KG1 (cell line): ENCODE data around the gene ZBTB25.
"Not testable (repeated sequence)": the region's sequence is repeated elsewhere in the genome, so short reads cannot be mapped to it uniquely, and the experiment has no call there.

Source experiments
- DNase-seq: peaks from one replicate; lab custom pipeline; 2025; lab: John Stamatoyannopoulos, UW

ZBTB25 gene, protein sequence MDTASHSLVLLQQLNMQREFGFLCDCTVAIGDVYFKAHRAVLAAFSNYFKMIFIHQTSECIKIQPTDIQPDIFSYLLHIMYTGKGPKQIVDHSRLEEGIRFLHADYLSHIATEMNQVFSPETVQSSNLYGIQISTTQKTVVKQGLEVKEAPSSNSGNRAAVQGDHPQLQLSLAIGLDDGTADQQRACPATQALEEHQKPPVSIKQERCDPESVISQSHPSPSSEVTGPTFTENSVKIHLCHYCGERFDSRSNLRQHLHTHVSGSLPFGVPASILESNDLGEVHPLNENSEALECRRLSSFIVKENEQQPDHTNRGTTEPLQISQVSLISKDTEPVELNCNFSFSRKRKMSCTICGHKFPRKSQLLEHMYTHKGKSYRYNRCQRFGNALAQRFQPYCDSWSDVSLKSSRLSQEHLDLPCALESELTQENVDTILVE

DNA sequence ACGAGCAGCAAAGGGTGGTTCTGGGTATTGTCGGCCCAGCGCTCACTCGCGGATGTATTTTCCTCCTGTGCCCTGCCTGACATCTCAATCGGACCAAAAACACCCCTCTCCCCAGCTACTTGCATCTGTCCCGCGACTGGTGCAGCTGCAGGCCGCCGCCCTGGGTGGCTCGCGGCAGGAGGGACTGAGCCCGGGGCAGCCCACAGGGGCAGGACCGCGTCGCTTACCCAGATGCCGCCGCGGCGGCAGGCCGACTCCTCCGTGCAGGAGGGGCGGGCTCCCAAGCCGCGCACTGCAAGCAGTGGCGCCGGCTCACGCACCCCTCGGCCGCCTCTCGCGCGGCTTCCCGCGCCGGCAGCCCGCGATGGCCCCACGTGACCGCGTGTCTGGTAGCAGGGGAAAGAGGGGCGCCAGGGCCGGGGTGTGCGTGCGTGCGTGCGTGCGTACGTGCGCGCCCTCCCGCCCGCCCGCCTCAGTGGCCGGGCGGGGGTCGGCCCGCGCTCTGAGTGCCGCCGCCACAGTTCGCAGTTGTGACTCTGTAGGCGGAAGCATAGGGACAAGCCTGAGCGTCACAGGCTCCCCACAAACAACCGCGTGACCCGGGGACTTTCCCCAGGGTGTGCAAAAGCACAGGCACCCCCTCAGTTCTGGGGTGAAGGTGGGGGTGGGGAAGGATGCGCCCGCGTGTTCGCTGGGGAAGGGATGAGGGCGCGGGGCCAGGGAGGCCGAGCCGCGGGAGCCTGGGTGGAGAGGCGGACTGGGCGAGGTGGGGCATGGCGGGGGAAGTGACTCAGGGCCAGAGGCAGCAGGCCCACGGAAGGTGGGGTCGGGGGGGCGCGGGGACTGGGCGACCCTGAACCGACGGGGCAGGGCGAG, at the start of gene ZBTB25:
Gene ZBTB25, minus strand, starts transcription at position 405 of the 876 bp plus-strand sequence. CDS start 13,305 bp downstream, outside the sequence.
- DNase-seq: peak; percentile 83

DNA sequence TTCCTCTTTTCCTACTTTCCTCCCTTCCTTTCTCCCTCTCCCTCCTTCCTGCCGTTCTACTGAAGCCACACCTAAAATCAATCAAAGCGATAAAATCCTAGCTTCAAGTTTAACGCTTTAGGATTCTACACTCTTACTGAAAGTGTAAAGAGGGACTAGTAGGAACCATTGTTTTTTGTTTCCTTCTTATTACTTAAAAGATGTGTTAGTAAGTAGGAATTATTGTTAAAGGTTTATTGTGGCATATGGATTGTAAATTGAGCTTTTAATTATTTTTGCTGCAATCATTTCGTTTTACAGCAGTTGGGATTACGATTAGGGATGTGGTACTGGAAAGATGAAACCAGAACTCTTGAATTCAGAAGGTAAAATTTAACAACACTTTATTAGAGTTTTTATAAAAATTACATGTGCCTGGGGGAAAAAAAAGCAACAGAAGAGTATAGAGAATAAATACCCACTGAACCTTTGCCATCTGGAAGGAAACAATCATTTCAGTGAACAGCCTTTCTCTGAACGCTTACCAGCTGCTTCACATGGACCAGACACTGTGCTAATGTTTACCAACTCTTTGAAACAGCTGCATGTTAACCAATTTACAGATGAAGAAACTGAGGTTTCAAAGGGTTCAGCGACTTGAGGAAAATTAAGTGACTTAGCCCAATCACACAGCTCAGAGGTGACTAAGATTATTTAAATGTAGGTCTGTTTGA, 47.1 kb upstream of the ZBTB25 start:
- no peak for DNase-seq

DNA sequence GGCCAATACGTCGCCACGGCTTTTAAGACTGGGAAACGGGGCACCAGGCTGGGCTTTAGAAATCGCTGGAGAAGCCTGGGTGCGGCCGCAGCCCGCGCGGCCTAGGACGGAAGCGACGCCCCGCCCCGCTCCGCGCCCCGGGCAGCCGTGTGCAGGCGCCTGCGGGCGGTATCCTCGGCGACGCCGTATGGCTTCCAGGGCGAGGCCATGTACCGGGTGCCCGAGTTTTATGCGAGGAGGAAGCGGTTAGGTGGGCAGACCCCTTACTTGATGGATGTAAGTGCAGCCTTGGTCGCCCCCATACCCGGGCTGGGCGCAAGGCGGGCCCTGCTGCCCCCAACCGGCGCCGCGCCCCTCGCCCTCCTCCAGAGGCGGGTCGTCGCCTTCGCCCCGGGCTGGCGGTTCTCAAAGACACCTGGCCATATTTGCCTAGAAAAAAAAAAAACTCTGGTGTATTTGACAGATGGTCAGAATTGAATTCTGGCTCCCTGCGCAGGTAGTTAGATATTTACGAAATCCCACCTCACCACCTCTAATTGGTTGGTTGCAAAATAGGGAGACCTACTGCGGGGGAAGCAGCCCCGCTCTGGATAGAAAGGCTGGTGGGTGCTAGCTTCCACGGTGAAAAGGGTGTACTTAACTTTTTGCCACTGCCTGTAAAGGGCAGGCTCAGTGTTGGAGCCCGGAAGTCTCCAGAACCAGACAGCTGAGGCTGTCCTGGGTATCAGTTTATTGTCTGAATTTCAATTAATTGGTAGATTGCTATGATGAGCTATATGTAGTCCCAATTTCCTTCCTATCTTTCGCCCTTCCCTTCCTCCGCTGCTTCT, 46.4 kb upstream of the ZBTB25 start, which contains the start of gene PPP1R36:
Gene PPP1R36, plus strand, starts transcription at position 171 of the 830 bp plus-strand sequence. Its CDS starts 37 bp downstream, at position 208.
- no peak for DNase-seq

DNA sequence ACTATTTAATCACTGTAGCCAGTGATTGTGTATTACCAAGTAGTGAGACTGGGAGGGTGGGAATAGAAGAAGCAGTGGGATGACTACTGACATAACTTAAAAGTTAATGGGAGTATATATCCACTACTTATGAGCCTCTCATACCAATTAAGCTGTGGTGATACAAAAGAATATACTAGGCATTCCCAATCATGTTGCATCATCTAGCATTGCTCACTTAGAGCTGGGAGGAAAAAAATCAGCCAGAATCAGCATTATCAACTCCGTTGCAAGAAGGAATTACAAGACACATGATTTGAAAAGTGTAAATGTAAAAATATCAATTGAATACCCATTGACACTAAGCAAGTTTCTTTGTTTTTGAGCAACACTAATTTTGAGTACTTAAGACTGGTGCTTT, 45.4 kb upstream of the ZBTB25 start:
- no peak for DNase-seq

DNA sequence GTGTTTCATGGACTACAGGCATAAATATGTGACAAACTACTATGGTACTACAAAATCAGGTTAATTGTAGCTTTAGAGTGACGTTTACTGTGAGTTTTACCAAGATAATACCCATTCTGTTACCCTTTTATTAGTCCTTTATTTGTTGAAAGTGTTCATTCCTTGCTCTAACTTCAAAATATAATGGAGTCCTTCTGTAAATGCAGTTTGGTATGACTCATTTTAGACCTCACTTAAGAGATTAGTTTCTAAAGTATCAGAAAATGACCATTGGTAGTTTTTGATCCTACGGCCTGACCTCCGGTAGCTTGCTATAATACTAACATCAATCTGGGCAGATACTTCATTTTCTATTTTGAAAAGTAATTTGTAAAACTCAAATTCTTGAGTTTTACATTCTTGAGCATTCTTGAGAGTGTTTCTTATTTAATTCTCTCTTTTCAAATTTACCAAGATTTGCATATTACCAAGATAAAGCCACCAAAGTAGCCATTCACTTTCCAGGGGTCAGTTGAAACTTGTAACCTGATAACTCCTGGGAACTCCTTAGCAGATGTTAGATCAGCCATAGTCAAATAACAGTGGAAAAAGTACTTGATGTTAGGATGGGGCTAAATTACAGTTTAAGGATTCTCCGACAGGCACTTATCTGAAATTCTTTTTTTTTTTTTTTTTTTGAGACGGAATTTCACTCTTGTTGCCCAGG, 41.1 kb upstream of the ZBTB25 start:
- no peak for DNase-seq

DNA sequence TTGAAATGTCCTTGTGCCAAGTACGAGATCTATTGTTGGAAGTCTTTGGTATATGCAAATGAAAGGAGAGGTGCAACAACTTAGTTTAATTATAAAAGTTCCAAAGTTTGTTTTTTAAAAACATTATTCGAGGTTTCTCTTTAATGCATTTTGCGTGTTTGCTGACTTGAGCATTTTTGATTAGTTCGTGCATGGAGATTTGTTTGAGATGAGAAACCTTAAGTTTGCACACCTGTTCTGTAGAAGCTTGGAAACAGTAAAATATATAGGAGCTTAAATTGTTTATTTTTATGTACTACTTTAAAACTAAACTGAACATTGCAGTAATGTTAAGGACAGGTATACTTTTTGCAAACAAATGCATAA, 39.2 kb upstream of the ZBTB25 start:
- no peak for DNase-seq

DNA sequence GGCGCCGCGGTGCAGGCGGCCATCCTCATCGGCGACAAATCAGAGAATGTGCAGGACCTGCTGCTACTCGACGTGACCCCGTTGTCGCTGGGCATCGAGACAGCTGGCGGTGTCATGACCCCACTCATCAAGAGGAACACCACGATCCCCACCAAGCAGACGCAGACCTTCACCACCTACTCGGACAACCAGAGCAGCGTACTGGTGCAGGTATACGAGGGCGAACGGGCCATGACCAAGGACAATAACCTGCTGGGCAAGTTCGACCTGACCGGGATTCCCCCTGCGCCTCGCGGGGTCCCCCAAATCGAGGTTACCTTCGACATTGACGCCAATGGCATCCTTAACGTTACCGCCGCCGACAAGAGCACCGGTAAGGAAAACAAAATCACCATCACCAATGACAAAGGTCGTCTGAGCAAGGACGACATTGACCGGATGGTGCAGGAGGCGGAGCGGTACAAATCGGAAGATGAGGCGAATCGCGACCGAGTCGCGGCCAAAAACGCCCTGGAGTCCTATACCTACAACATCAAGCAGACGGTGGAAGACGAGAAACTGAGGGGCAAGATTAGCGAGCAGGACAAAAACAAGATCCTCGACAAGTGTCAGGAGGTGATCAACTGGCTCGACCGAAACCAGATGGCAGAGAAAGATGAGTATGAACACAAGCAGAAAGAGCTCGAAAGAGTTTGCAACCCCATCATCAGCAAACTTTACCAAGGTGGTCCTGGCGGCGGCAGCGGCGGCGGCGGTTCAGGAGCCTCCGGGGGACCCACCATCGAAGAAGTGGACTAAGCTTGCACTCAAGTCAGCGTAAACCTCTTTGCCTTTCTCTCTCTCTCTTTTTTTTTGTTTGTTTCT, 38.6 kb upstream of the ZBTB25 start:
- no peak for DNase-seq

DNA sequence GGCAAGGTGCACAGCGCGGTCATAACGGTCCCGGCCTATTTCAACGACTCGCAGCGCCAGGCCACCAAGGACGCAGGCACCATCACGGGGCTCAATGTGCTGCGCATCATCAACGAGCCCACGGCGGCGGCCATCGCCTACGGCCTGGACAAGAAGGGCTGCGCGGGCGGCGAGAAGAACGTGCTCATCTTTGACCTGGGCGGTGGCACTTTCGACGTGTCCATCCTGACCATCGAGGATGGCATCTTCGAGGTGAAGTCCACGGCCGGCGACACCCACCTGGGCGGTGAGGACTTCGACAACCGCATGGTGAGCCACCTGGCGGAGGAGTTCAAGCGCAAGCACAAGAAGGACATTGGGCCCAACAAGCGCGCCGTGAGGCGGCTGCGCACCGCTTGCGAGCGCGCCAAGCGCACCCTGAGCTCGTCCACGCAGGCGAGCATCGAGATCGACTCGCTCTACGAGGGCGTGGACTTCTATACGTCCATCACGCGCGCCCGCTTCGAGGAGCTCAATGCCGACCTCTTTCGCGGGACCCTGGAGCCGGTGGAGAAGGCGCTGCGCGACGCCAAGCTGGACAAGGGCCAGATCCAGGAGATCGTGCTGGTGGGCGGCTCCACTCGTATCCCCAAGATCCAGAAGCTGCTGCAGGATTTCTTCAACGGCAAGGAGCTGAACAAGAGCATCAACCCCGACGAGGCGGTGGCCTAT, 37.8 kb upstream of the ZBTB25 start:
- no peak for DNase-seq

DNA sequence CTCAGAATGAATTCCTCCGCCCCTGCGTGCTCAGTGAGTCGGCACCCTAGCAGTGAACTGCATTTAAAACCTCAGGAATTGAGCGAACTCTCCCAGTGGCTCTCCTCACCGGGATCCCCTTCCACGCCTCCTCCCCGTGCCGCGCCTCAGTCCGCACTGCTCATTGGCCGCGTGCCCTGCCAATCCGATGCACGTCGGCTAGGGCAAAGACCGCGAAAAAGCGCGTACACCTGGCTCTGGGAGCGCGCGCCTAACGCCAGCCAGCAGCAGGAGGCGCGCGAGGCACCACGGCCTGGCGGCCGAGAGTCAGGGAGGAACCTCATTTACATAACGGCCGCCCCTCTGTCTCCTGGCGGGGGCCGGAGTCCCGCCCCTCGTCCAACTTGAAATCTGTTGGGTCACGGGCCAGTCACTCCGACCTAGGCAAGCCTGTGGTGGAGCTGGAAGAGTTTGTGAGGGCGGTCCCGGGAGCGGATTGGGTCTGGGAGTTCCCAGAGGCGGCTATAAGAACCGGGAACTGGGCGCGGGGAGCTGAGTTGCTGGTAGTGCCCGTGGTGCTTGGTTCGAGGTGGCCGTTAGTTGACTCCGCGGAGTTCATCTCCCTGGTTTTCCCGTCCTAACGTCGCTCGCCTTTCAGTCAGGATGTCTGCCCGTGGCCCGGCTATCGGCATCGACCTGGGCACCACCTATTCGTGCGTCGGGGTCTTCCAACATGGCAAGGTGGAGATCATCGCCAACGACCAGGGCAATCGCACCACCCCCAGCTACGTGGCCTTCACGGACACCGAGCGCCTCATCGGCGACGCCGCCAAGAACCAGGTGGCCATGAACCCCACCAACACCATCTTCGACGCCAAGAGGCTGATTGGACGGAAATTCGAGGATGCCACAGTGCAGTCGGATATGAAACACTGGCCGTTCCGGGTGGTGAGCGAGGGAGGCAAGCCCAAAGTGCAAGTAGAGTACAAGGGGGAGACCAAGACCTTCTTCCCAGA, 36.9 kb upstream of the ZBTB25 start, which contains the start of gene HSPA2:
Gene HSPA2, plus strand, starts transcription at position 534 of the 995 bp plus-strand sequence. Its CDS starts 109 bp downstream, at position 643.
- DNase-seq: peak; percentile 87

DNA sequence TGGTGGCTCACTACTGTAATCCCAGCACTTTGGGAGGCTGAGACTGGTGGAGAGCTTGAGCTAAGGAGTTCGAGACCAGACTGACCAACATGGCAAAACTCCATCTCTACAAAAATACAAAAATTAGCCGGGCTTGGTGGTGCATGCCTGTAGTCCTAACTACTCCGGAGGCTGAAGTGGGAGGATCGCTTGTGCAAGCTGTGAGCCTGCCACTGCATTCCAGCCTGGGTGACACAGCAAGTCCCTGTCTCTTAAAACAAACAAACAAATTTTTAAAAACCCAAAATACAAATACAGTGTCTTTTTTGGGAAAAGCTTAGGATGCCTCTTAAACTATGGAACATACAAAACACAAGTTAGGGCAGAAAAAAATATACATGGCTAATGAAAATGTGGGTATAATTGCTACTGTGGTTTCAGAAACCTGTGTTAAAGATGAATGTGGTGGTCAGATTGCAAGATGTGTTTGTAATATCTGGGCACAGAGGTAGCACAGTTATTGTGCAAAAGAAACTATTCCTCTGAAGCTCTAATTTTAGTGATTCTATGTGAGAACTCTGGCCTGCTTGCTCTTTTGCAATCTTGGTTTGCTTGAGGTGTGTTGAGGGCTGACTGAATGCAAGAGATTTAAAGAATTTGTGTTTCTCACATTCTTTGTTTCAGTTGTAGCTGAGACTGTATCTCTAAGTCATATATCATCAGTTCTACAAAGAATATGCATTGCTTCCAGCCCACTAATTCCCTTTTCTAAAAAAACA, 33.0 kb upstream of the ZBTB25 start:
- no peak for DNase-seq

DNA sequence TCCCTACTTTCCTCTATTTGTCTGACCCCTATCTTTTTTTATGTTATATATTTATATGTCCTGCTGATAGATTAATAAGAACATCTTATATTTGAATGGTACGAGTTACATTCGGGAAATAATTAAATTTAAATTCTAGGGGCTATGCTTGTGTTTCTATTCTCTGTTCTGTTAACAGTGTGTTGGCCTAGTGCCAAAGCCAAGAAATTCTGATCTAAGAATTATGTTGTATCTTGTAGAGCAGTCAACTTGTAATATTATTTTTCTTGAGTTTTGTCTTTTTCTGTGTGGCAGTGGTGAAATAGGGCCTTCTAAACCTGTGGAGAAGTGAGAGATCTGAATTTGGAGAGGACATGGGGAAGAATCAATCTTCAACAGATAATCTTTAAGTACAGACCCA, 27.9 kb upstream of the ZBTB25 start:
- no peak for DNase-seq

DNA sequence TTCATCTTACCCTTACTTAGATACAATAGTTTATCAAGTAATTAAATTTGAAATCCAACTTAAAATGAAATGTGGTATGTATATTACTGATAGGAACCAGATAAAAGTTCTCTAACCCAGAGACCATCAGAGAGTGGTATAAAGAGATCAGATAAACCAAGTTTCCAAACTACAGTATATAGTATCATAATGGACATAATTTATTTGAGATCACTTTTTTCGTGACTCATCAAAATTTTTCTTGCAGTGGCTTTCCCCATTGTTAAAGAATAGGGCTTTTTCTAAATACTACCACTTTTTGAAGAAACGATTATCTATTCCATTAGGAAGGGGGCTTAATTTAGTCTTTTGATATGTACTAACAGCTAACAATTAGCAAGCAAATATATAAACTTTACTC, 21.7 kb upstream of the ZBTB25 start:
- DNase-seq: no peak

DNA sequence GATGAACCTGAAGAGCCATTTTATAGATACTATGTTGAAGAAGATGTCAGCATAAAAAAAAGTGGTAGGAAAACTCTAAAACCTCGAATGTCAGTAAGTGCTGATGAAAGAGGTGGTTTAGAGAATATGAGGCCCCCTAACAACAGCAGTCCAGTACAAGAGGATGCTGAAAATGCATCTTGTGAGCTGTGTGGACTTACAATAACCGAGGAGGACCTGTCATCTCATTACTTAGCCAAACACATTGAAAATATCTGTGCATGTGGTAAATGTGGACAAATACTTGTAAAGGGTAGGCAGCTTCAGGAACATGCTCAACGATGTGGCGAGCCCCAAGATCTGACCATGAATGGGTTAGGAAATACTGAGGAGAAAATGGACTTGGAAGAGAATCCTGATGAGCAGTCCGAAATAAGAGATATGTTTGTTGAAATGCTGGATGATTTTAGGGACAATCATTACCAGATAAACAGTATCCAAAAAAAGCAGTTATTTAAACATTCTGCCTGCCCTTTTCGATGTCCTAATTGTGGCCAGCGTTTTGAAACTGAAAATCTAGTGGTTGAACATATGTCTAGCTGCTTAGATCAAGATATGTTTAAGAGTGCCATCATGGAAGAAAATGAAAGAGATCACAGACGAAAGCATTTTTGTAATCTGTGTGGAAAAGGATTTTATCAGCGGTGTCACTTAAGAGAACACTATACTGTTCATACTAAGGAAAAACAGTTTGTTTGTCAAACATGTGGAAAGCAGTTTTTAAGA, 19.1 kb upstream of the ZBTB25 start:
- DNase-seq: no peak

DNA sequence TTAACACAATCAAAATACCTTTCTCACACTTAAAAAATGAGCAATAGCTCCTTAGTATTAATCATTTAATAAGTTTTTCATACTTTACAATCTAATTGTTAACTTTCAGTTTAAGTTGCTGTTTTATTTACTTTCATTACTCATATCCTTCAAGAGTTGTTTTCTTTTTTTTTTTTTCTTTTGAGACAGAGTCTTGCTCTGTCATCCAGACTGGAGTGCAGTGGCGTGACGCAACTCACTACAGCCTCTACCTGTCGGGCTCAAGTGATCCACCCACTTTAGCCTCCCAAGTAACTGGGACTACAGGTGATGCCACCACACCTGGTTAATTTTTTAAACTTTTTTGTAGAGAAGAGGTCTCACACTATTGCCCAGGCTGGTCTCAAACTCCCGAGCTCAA, 17.1 kb upstream of the ZBTB25 start:
- DNase-seq: no peak

DNA sequence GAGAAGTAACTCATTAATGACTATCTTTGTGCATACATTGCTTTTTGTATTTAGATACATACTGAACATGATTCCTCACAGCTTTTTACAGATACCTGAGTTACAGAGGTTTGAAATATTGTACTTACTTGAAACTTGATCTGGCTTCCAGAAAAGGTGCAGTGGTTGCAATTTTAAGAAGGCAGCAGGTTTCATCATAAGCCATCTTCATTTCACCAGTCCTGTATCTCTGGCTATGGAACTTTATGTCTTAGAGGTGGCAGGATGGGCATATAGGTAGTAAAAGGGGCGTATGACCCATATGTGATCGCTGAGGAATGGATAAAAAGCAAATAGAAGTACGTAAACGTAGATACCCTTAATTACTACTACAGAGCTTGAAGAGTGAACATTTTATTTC, 14.6 kb upstream of the ZBTB25 start:
- DNase-seq: no peak

DNA sequence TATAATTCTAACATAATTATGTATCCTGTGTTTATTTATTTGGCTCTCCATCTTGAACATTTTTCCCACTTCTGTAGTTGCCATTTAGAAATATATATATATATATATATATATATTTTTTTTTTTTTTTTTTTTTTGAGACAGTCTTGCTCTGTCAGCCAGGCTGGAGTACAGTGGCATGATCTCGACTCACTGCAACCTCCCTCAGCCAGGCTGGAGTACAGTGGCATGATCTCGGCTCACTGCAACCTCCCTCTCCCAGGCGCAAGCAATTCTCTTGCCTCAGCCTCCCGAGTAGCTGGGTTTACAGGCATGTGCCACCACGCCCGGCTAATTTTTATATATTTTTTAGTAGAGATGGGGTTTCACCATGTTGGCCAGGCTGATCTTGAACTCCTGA, 14.0 kb upstream of the ZBTB25 start:
- DNase-seq: not testable (repeated sequence)
